ENCODE measurements around the gene ACTL9. TPM values are rescaled to one million over a fixed set of nuclear protein-coding genes. Genes with fewer than 3 reads are reported as not detected.
A peak's percentile ranks its signal among the peaks of the same experiment; 100 is the strongest.

ACTL9 gene
- polyA plus RNA-seq, 2 of the 4 experiments (the other 2 are of a cell fraction): not detected

- TF ChIP-seq USF2 (IDR thresholded peaks at IDR 0.05) (no peak), NFE2L2 (conservative IDR thresholded peaks at IDR 0.05; ENCODE audit: low read length) (no peak), KDM1A (IDR thresholded peaks at IDR 0.05; ENCODE audit: low read depth) (peak; percentile 57; the same call in 1 of the 2 replicates), POLR2A (IDR thresholded peaks at IDR 0.05; ENCODE audit: low read length) (no peak)
These were observed 43.8 kb downstream of the ACTL9 start (continued) for GRCh38 chr19:8654591-8655339.

DNA sequence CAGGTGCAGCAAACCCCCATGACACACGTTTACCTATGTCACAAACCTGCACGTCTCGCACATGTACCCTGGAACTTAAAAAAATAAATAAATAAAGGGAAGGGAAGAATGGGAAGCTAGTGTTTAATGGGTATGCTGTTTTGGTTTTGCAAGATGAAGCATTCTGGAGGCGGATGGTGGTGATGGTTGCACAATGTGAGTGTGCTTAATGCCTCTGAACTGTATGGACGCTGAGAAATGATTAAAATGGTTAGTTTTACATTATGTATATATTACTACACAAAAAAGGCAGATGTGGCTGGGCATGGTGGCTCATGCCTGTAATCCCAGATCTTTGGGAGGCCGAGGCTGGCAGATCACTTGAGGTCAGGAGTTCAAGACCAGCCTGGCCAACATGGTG, 50.4 kb downstream of the ACTL9 start:
- no peak for FAIRE-seq

More for the DNA sequence above, 50.4 kb downstream of the ACTL9 start:
- ChIA-PET POLR2A (no interaction called here), CTCF (interaction anchor here (2.0 kb wide), 1 partner anchor 33 kb away, joined by 9 read pairs; no protein-coding TSS in a partner anchor)
- Histone ChIP-seq H3K27ac (0 out of 6 replicates have a peak overlapping the region, but pooled peaks of 1 of the 2 experiments have one; percentile 32), H3K9me3 (no peaks in the 10 kb centered on the region), H3K4me3 (no peak overlapping the region), H3K4me2 (no peak overlapping the region), H3K4me1 (no peaks in the 10 kb centered on the region)
- 83% methylated on average over 6 of the region's 6 CpGs for WGBS (ENCODE audit: missing lambda C conversion rate)
- TF ChIP-seq FOXS1 (CRISPR knock-in tag; IDR thresholded peaks at IDR 0.05) (no peak), CTCF (IDR thresholded peaks at IDR 0.05) (no peak), ZSCAN20 (CRISPR knock-in tag; IDR thresholded peaks at IDR 0.05) (no peak), REST (IDR thresholded peaks at IDR 0.05) (no peak), HOXB13 (CRISPR knock-in tag; IDR thresholded peaks at IDR 0.05; ENCODE audit: low read depth) (no peak), MAZ (IDR thresholded peaks at IDR 0.05; ENCODE audit: borderline replicate concordance, low read depth, low read length) (no peak), POLR2A (IDR thresholded peaks at IDR 0.05; ENCODE audit: low read length) (no peak), ZC3H11A (IDR thresholded peaks at IDR 0.05) (no peak), KDM1A (IDR thresholded peaks at IDR 0.05; ENCODE audit: low read depth) (no peak), GATA3 (IDR thresholded peaks at IDR 0.05; ENCODE audit: borderline replicate concordance) (no peak), FOSL2 (IDR thresholded peaks at IDR 0.05) (no peak), FOSL2 (CRISPR knock-in tag; IDR thresholded peaks at IDR 0.05) (no peak), BHLHE40 (IDR thresholded peaks at IDR 0.05; ENCODE audit: low read depth, low read length) (no peak), EP300 (IDR thresholded peaks at IDR 0.05) (no peak), CBX2 (IDR thresholded peaks at IDR 0.05; ENCODE audit: borderline replicate concordance, low read depth) (no peak)
- DNase-seq (ENCODE audit: low read depth in 1 of 2, low spot score in 1 of 2): no peak
- no peak for ATAC-seq

Other genes with a start within 250 kb of the ACTL9 start
- 0.07 TPM in 1 of 2 replicates, not detected in the other for gene PRAM1, start 196.2 kb downstream of the ACTL9 start, polyA plus RNA-seq (2011; rRNA removed)
- gene PRAM1, start 196.2 kb downstream of the ACTL9 start, polyA plus RNA-seq (2017; fragmentation: RNase III; extraction: RNeasy Plus Mini Kit Qiagen cat#74134 plus additional on column Dnase treatment): 0.08 to 0.28 TPM (median 0.13 TPM) in 3 replicates
- 2.8 and 3.3 TPM in 2 replicates for gene ZNF414, start 184.6 kb downstream of the ACTL9 start, polyA plus RNA-seq (2011; rRNA removed)
- gene ZNF414, start 184.6 kb downstream of the ACTL9 start, polyA plus RNA-seq (2017; fragmentation: RNase III; extraction: RNeasy Plus Mini Kit Qiagen cat#74134 plus additional on column Dnase treatment): 20.0 to 22.1 TPM (median 21.5 TPM) in 3 replicates
- 0.37 and 0.95 TPM in 2 replicates for gene MYO1F, start 121.4 kb downstream of the ACTL9 start, polyA plus RNA-seq (2011; rRNA removed)
- gene MYO1F, start 121.4 kb downstream of the ACTL9 start, polyA plus RNA-seq (2017; fragmentation: RNase III; extraction: RNeasy Plus Mini Kit Qiagen cat#74134 plus additional on column Dnase treatment): 0.17 to 0.24 TPM (median 0.23 TPM) in 3 replicates
- gene ADAMTS10, start 88.1 kb downstream of the ACTL9 start, polyA plus RNA-seq (2011; rRNA removed): 26.7 and 33.2 TPM in 2 replicates
- 39.0 to 73.0 TPM (median 49.3 TPM) in 3 replicates for gene ADAMTS10, start 88.1 kb downstream of the ACTL9 start, polyA plus RNA-seq (2017; fragmentation: RNase III; extraction: RNeasy Plus Mini Kit Qiagen cat#74134 plus additional on column Dnase treatment)
- not detected in 2 replicates for gene NFILZ, start 68.2 kb downstream of the ACTL9 start, polyA plus RNA-seq (2011; rRNA removed)
- gene NFILZ, start 68.2 kb downstream of the ACTL9 start, polyA plus RNA-seq (2017; fragmentation: RNase III; extraction: RNeasy Plus Mini Kit Qiagen cat#74134 plus additional on column Dnase treatment): not detected in 3 replicates
- gene OR2Z1, start 22.8 kb upstream of the ACTL9 start, polyA plus RNA-seq (2011; rRNA removed): not detected in 2 replicates
- gene OR2Z1, start 22.8 kb upstream of the ACTL9 start, polyA plus RNA-seq (2017; fragmentation: RNase III; extraction: RNeasy Plus Mini Kit Qiagen cat#74134 plus additional on column Dnase treatment): not detected in 3 replicates
- 30.9 and 37.3 TPM in 2 replicates for gene ZNF558, start 133.5 kb upstream of the ACTL9 start, polyA plus RNA-seq (2011; rRNA removed)
- gene ZNF558, start 133.5 kb upstream of the ACTL9 start, polyA plus RNA-seq (2017; fragmentation: RNase III; extraction: RNeasy Plus Mini Kit Qiagen cat#74134 plus additional on column Dnase treatment): 8.8 to 11.8 TPM (median 8.9 TPM) in 3 replicates
- gene MBD3L1, start 133.6 kb upstream of the ACTL9 start, polyA plus RNA-seq (2011; rRNA removed): not detected in 2 replicates
- not detected in 3 replicates for gene MBD3L1, start 133.6 kb upstream of the ACTL9 start, polyA plus RNA-seq (2017; fragmentation: RNase III; extraction: RNeasy Plus Mini Kit Qiagen cat#74134 plus additional on column Dnase treatment)